ENCODE measurements around the gene TRIP10.

GRCh38 chr19:6794686-6795431 is 55.4 kb downstream of the TRIP10 start:
- TF ChIP-seq ZFP3 (CRISPR knock-in tag; IDR thresholded peaks at IDR 0.05) (no peak), RARB (CRISPR knock-in tag; IDR thresholded peaks at IDR 0.05) (no peak), OSR1 (CRISPR knock-in tag; IDR thresholded peaks at IDR 0.05) (no peak), CREB5 (CRISPR knock-in tag; IDR thresholded peaks at IDR 0.05; ENCODE audit: low read depth) (no peak), PATZ1 (CRISPR knock-in tag; IDR thresholded peaks at IDR 0.05; ENCODE audit: borderline replicate concordance) (no peak), TSHZ2 (CRISPR knock-in tag; IDR thresholded peaks at IDR 0.05) (no peak)
- TF ChIP-seq, protein P1, sequence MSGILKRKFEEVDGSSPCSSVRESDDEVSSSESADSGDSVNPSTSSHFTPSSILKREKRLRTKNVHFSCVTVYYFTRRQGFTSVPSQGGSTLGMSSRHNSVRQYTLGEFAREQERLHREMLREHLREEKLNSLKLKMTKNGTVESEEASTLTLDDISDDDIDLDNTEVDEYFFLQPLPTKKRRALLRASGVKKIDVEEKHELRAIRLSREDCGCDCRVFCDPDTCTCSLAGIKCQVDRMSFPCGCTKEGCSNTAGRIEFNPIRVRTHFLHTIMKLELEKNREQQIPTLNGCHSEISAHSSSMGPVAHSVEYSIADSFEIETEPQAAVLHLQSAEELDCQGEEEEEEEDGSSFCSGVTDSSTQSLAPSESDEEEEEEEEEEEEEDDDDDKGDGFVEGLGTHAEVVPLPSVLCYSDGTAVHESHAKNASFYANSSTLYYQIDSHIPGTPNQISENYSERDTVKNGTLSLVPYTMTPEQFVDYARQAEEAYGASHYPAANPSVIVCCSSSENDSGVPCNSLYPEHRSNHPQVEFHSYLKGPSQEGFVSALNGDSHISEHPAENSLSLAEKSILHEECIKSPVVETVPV (CRISPR knock-in tag; IDR thresholded peaks at IDR 0.05): no peak
